ENCODE measurements around the gene TSPAN9.

DNA sequence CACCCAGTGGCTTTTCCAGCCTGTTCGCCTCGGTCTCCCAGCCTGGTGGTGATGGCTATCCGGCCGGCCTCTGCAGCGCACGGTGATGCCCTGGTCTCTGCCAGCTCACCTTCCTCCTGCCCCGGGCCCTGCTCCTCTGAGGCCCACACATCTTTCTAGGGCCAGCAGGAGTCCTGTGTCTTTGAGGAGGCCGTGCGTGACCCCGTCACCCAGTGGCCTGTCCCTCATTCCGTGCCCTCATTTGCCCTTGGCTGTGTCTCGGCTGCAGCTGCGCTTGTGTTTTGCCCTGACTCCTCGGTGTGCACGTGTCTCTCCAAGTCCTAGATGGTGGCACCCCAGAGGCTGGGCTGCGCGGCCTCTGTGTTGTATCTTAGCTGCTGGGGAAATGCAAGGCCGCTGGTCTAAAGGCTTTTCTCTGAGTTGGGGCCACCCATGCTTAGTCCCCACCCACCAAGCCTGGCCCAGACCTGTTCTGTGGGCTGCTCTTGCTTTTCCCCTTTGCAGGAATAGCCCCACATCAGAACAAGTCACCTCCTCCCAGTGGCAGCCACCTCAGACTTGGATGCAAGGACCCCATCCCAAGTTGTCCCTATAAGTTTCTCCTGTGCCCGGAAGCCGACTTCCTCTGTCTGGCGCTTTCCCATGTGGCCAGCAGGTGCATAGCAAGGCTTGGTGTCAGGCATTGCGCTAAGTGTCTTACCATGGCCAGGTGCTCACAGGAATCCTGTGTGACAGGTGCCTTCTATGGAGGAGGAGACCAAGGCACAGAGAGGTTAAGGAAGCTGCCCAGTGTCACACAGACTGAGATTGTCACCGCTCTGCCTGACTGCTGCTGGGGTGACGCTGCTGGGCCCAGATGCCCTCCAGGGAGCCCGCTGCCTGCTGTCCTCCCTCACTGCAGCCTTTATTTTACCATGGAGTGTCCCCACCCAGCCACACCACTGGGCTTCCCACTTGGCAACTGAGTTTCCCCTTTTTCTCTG lies 64.5 kb downstream of the TSPAN9 start:
- TF ChIP-seq, protein P1, sequence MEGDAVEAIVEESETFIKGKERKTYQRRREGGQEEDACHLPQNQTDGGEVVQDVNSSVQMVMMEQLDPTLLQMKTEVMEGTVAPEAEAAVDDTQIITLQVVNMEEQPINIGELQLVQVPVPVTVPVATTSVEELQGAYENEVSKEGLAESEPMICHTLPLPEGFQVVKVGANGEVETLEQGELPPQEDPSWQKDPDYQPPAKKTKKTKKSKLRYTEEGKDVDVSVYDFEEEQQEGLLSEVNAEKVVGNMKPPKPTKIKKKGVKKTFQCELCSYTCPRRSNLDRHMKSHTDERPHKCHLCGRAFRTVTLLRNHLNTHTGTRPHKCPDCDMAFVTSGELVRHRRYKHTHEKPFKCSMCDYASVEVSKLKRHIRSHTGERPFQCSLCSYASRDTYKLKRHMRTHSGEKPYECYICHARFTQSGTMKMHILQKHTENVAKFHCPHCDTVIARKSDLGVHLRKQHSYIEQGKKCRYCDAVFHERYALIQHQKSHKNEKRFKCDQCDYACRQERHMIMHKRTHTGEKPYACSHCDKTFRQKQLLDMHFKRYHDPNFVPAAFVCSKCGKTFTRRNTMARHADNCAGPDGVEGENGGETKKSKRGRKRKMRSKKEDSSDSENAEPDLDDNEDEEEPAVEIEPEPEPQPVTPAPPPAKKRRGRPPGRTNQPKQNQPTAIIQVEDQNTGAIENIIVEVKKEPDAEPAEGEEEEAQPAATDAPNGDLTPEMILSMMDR (IDR thresholded peaks at IDR 0.05; ENCODE audit: insufficient read depth, low read depth, low read length), result no peak
- no peak for TF ChIP-seq EZH2 (IDR thresholded peaks at IDR 0.05; ENCODE audit: insufficient read depth, low read length)
